Activated CD4-positive, CD25-positive, alpha-beta regulatory T cell treated with anti-CD3 and anti-CD28 coated beads, Interleukin-2, amount 50 U/mL, for 16 hours (primary cell): Measurements from ENCODE around the gene MORN1.
"Not testable (repeated sequence)": the region's sequence is repeated elsewhere in the genome, so short reads cannot be mapped to it uniquely, and the experiment has no call there.

ENCODE experiments used
- DNase-seq: peaks from one replicate; pipeline ENCODE4 v3.0.0-alpha.2; 2020; ENCODE audit warnings: low read depth, low spot score

The MORN1 gene

DNA sequence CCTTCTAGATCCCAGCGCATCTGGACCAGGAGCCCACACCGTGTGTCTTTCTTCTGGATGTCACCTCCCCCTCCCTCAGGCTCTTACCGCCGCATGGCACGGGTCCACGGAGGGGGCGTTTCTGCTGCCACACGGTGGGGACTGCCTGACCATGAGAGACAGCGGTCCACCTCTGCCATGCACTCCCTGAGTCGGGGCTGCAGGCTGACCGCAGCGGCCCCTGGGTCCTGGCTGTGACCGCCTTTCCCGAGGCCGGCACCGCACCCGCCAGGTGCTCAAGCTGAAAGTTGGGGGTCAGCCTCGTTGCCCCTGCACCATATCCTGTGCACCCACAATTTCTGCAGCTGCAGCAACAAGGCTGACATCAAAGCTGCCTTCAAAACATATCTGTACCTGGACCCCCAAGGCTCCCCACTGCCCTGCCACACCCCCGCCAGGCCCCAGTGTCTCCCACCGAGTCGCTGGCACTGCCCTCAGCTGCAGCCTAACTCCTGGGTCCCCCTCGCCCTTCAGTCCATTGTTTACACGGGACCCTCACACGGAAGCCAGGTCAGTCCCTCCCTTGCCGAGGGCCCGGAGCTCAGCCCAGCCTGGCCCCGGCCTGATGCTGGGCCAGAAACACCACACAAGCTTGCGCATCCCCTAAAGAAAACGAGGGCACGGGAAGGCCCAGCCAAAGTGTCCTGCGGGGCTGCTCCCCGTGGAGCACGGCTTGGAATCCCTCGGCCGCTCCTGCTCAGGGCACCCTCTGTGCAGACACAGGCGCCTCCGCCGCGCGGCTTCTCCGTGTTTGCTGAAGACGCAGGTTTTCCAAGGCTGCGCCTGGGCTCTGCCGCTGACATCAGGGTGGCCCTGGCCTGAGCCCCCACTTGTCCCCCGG is 51.9 kb downstream of the MORN1 start:
- DNase-seq, result no peak

DNA sequence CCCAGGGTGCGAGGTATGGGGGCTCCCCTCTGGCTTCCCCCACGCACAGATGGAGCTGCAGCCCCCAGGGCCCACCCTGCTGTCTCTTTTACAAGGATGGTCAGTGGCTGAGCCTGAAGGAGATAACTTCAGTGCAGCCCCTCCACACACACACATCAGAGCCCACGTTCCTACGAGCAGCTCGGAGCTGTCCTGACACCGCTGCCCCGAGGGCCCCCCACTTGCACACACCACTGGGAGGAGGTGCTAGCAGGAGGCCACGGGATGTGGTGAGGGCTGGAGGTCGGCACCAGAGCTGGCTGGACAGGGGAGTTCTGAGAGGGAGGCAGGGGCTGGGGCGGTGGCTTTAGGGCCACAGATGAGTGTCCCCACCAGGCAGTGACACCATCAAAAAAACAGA is 53.9 kb downstream of the MORN1 start:
- DNase-seq, result no peak

GRCh38 chr1:2337081-2337480 is 54.3 kb downstream of the MORN1 start:
- DNase-seq, result no peak

GRCh38 chr1:2336499-2336898 is 54.9 kb downstream of the MORN1 start:
- DNase-seq, result no peak

- no peak for DNase-seq
Observed at GRCh38 chr1:2335721-2336455, 55.5 kb downstream of the MORN1 start.

GRCh38 chr1:2334883-2335534 is 56.3 kb downstream of the MORN1 start:
- DNase-seq, result no peak

- DNase-seq, result no peak
Observed at GRCh38 chr1:2334366-2334765, 57.0 kb downstream of the MORN1 start.

GRCh38 chr1:2331580-2331979 is 59.8 kb downstream of the MORN1 start:
- not testable (repeated sequence) for DNase-seq

DNA sequence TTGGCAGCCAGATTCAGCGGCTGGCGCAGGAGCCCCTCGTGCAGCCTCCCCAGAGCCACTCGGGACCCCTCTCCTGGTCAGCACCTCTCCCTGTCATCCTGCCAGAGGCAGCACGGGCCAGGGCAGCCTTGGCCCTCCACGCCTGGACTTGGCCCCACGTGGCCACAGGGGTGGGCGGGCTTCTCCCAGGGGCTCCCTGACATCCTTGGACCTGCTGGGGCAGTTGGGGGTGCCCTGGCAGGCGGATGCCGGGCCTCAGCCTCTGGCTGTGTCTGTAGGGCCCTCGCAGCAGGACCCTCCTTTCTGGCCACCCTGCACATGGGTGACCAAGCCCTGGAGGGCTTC is 60.2 kb downstream of the MORN1 start:
- DNase-seq, result no peak

- DNase-seq, result no peak
Observed at GRCh38 chr1:2330519-2331199, 60.7 kb downstream of the MORN1 start.

- no peak for DNase-seq
Observed at GRCh38 chr1:2330035-2330434, 61.3 kb downstream of the MORN1 start.

- no peak for DNase-seq
Observed at GRCh38 chr1:2328676-2329455, 62.5 kb downstream of the MORN1 start.

- DNase-seq, result no peak
Observed at GRCh38 chr1:2327841-2328240, 63.5 kb downstream of the MORN1 start.

DNA sequence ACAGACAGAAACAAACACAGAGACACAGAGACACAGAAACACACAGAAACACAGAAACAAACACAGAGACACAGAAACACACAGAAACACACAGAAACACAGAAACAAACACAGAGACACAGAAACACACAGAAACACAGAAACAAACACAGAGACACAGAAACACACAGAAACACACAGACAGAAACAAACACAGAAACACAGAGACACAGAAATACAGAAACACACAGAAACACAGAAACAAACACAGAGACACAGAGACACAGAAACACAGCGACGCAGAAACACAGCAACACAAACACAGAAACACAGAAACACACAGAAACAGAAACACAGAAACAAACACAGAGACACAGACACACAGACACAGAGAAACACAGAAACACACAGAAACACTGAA is 64.2 kb downstream of the MORN1 start:
- not testable (repeated sequence) for DNase-seq

- DNase-seq, result no peak
Observed at GRCh38 chr1:2326524-2326923, 64.8 kb downstream of the MORN1 start.

GRCh38 chr1:2324553-2325366 is 66.6 kb downstream of the MORN1 start:
- no peak for DNase-seq

DNA sequence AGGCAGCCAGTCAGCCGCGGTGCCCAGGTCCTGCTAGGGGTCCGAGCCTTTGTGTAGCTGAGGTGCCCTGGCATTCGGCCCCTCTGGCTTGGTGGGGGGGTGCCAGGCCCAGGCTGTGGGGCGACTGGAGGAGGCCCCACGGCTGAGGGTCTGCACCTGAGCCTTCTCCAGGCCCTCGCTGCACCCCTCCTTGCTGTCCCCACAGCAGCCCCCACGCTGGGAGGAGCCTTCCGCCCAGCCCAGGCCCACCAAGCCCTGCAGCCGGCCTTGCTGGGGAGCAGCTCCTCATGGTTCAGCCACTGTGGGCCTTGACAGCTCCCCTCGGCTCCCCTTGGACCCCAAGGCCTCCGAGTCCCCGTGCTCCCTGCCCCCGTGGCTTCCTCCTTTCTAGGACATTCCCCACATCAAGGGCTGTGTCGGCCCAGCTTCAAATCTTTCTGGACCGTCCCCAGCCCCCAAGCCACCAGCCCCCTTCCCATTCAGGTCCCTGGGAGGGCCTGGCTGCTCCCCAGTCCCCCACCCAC is 67.8 kb downstream of the MORN1 start:
- DNase-seq, result no peak

DNA sequence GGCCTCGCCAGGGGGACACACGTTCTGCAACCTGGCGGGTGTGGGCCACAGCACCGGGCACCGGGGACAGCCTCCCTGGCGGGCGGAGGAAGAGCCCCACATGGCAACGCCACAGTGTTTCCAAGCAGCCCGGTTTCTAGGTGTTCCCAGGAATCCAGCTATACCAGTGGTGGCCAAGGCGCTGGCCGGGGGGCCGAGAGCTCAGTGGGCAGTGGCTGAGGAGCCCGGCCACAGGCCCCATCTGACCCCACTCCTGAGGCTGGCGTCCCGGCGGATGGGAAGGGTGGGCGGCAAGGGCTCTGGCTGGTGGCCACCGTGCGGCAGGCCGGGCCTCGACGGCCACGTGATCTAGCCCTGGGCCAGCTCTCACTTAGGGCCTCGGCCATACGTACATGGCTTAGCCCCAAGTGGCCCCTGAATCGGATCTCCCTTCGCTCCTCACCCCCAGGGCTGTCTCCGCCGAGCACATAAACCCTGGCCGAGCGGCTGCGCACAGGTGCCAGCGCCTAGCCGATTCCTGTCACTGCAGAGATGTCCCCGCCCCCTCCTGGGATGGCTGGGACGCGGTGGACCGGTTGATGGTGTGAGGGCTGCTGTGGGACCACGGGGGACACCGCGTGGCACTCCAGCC is 68.7 kb downstream of the MORN1 start:
- DNase-seq, result no peak

DNA sequence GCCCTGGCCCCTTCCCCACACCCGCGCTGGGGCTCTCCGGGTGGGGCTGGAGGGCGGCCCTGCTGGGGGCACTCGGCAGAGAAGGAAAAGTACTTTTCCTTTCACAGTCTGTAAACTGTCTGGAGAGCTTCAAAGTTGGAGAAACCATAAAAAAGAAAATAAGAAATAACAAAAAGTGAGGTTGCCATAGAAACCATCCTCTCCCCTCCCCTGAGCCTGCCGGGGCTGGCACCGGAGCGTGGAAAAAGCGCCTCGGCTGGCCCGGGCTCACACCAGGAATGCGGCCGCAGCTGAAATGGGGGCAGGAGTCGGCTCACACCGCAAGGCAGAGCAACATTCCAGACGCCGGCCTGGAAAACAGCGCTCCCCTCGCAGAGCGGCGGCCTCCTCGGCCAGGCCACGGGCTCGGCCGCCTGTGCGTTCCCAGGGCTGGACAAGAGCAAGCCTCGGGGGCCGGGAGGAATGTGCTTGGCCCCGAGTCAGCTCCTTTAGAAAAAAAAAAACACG is 69.2 kb downstream of the MORN1 start:
- no peak for DNase-seq
